HCT116 (cell line): ENCODE results near the gene C4orf51. TPM values are rescaled to one million over a fixed set of nuclear protein-coding genes. Genes with fewer than 3 reads are reported as not detected.

Experiments used
- ATAC-seq: fragments of 200-7000 bp; cut with Tn5 transposase; 2 replicates; pipeline ENCODE4 v1.9.1; 2020; ENCODE audit warnings: mild to moderate bottlenecking, moderate library complexity
- BruUV-seq: library from RNA; stranded (reverse); fragments of 400-500 nt; replicated peaks from 2 replicates; lab custom pipeline; 2021; lab: Mats Ljungman, UMichigan
- CTCF ChIA-PET: fragments of 300-600 bp; sonication (Branson Sonifier 250); formaldehyde crosslinking; loops from one replicate; lab custom pipeline; 2021; ENCODE audit warnings: antibody characterized with exemption; lab: Charles Lee
- POLR2A ChIA-PET: fragments of 300-600, 350-600 bp; sonication (Branson Sonifier 250); formaldehyde crosslinking; loops from one replicate; lab custom pipeline; 2021; ENCODE audit warnings: antibody characterized with exemption; lab: Charles Lee
- RAD21 ChIA-PET, 2 experiments: fragments of 300-600 bp; sonication (Branson Sonifier 250); formaldehyde crosslinking; loops; one replicate each; lab custom pipeline; 2023; ENCODE audit warnings: low total read pairs in 2 of 2; ENCODE audit not compliant: uncharacterized antibody in 2 of 2, unreplicated experiment in 2 of 2, low non-redundant PET in 1 of 2; lab: Charles Lee
- DNase-seq: peaks from one replicate; pipeline ENCODE4 v3.0.0-alpha.2; 2010; ENCODE audit warnings: low read depth, low spot score
- H2AFZ ChIP-seq: fragments of 200-600 bp; shearing (Covaris generic), sonication (generic); 2 replicates; pipeline ENCODE4 v1.6.1; 2017; ENCODE audit warnings: low read depth, mixed run types, mixed read lengths, antibody characterized with exemption, low read length; ENCODE audit not compliant: poor library complexity, severe bottlenecking
- H3K27ac ChIP-seq: 2 replicates; pipeline ENCODE4 v1.5.1; 2012; ENCODE audit warnings: low read depth, low read length
- H3K27me3 ChIP-seq: fragments of 200-600 bp; sonication (generic); 2 replicates; pipeline ENCODE4 v1.6.1; 2016; ENCODE audit warnings: mixed run types, low read length, mixed read lengths; ENCODE audit not compliant: insufficient read depth
- H3K36me3 ChIP-seq, 2 experiments: fragments of 200-500 bp in 1 of 2; fragments of 200-600 bp in 1 of 2; sonication (Bioruptor generic) in 1 of 2; sonication (generic) in 1 of 2; 2 replicates each; pipeline versions ENCODE4 v1.5.1 to v1.6.1; 2014 to 2016; ENCODE audit warnings: low read length in 2 of 2, inconsistent platforms in 1 of 2, mixed read lengths in 1 of 2, mixed run types in 1 of 2; ENCODE audit not compliant: insufficient read depth in 2 of 2, control insufficient read depth in 1 of 2
- H3K4me1 ChIP-seq, 2 experiments: fragments of 200-600 bp in 1 of 2; sonication (generic) in 1 of 2; 2 replicates each; pipeline versions ENCODE4 v1.5.1 to v1.6.1; 2012 to 2017; ENCODE audit warnings: low read length in 2 of 2, inconsistent platforms in 1 of 2, mild to moderate bottlenecking in 1 of 2, mixed read lengths in 1 of 2, mixed run types in 1 of 2, moderate library complexity in 1 of 2; ENCODE audit not compliant: insufficient read depth in 2 of 2, control insufficient read depth in 1 of 2
- H3K4me2 ChIP-seq: fragments of 200-600 bp; sonication (generic); 2 replicates; pipeline ENCODE4 v1.6.1; 2017; ENCODE audit warnings: mixed run types, low read length, mixed read lengths
- H3K4me3 ChIP-seq, 2 experiments: fragments of 200-600 bp in 1 of 2; sonication (generic) in 1 of 2; replicated peaks in 1 of 2; 2 replicates each; pipeline ENCODE4 v1.5.1; 2011 to 2016; ENCODE audit warnings: low read length in 2 of 2, control low read depth in 1 of 2, low read depth in 1 of 2, mild to moderate bottlenecking in 1 of 2, mixed read lengths in 1 of 2, mixed run types in 1 of 2
- H3K79me2 ChIP-seq: fragments of 200-600 bp; sonication (generic); 2 replicates; pipeline ENCODE4 v1.6.1; 2017; ENCODE audit warnings: mild to moderate bottlenecking, mixed run types, low read length, moderate library complexity, mixed read lengths; ENCODE audit not compliant: insufficient read depth
- H3K9ac ChIP-seq: fragments of 200-600 bp; sonication (generic); 2 replicates; pipeline ENCODE4 v1.6.1; 2016; ENCODE audit warnings: low read length, mixed read lengths
- H3K9me2 ChIP-seq: fragments of 200-600 bp; sonication (generic), shearing (Covaris generic); 2 replicates; pipeline ENCODE4 v1.6.1; 2017; ENCODE audit warnings: mixed run types, mild to moderate bottlenecking, moderate library complexity; ENCODE audit not compliant: insufficient read depth
- H3K9me3 ChIP-seq, 2 experiments: fragments of 200-500 bp in 1 of 2; fragments of 200-600 bp in 1 of 2; sonication (Bioruptor generic) in 1 of 2; sonication (generic) in 1 of 2; 2 replicates each; pipeline ENCODE4 v1.6.1; 2014 to 2017; ENCODE audit warnings: low read length in 2 of 2, mixed read lengths in 2 of 2, inconsistent platforms in 1 of 2, low read depth in 1 of 2, mild to moderate bottlenecking in 1 of 2, mixed run types in 1 of 2, moderate library complexity in 1 of 2; ENCODE audit not compliant: control insufficient read depth in 1 of 2, insufficient read depth in 1 of 2
- H4K20me1 ChIP-seq: fragments of 200-600 bp; sonication (generic), shearing (Covaris generic); 2 replicates; pipeline ENCODE4 v1.6.1; 2017; ENCODE audit warnings: mixed run types, mild to moderate bottlenecking, moderate library complexity; ENCODE audit not compliant: insufficient read depth
- CEBPB ChIP-seq: IDR thresholded peaks from 2 replicates; pipeline ENCODE4 v1.6.1; 2012; ENCODE audit warnings: low read depth
- RAD21 ChIP-seq: IDR thresholded peaks from 2 replicates; pipeline ENCODE4 v1.6.1; 2012; ENCODE audit warnings: low read depth, mild to moderate bottlenecking
- SIN3A ChIP-seq: IDR thresholded peaks from 2 replicates; pipeline ENCODE4 v1.6.1; 2012; ENCODE audit warnings: low read depth
- TCF7L2 ChIP-seq: IDR thresholded peaks from 2 replicates; pipeline ENCODE4 v1.7.0; 2011; ENCODE audit warnings: borderline replicate concordance, inconsistent platforms; ENCODE audit not compliant: insufficient read depth, insufficient read length; ENCODE audit errors: extremely low read depth
- ZNF274 ChIP-seq: fragments of 200-500 bp; sonication (Bioruptor generic); IDR thresholded peaks from 2 replicates; pipeline ENCODE4 v1.6.1; 2014; ENCODE audit warnings: mild to moderate bottlenecking, low read depth, low read length, inconsistent platforms
- intact Hi-C: fragments of 100-400 bp; cut with micrococcal nuclease; formaldehyde crosslinking; loops from 2 replicates; pipeline ENCODE4 v1.10.0; 2022
- total RNA-seq: library from RNA; stranded (reverse); gene quantifications from one replicate; pipeline ENCODE4 v1.2.1, GENCODE V29; 2021; ENCODE audit not compliant: unreplicated experiment
- TF ChIP-seq, protein P1 (sequence below): IDR thresholded peaks from 2 replicates; pipeline ENCODE4 v1.6.1; 2012; ENCODE audit warnings: low read depth

Gene C4orf51
- total RNA-seq, 1 experiment from 2014 or later, result not detected

DNA sequence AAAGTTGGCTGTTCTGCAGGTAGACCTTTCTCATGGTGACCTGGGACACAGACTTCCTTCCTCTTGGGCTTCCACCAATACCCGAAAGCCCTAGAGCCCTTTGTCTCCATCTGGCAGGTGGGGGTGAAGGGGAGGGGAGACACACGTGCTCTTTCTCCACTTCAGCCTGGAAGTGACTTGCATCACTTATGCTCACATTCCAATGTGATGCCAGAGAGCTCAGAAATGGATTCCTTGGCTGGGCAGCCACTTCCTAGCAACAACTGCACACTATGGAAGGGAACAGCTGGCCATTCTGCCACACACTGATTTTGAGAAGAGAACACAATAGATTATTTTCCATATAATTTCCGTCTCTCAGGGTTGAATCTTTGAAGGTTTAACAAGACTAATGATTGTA is 36.3 kb downstream of the C4orf51 start:
- CTCF ChIA-PET, result no interaction called here
- H3K36me3 ChIP-seq, result no peaks in the 10 kb centered on the region

More for the DNA sequence above, 36.3 kb downstream of the C4orf51 start:
- H3K27me3 ChIP-seq, result no peaks in the 10 kb centered on the region
- H3K9ac ChIP-seq, result no peak overlapping the region
- no peak overlapping the region for H2AFZ ChIP-seq
- no peaks in the 10 kb centered on the region for H3K9me3 ChIP-seq
- no peak overlapping the region for H3K4me2 ChIP-seq
- H3K27ac ChIP-seq, result no peak overlapping the region
- no peaks in the 10 kb centered on the region for H3K79me2 ChIP-seq
- DNase-seq (no peak), ATAC-seq (no peak)
- no peaks in the 10 kb centered on the region for H4K20me1 ChIP-seq
- no peaks in the 10 kb centered on the region for H3K9me2 ChIP-seq
- RAD21 ChIA-PET, result no interaction called here
- POLR2A ChIA-PET, result no interaction called here
- TF ChIP-seq TCF7L2 (no peak), RAD21 (no peak), CEBPB (no peak), ZNF274 (no peak), SIN3A (no peak)
- TF ChIP-seq, protein P1, sequence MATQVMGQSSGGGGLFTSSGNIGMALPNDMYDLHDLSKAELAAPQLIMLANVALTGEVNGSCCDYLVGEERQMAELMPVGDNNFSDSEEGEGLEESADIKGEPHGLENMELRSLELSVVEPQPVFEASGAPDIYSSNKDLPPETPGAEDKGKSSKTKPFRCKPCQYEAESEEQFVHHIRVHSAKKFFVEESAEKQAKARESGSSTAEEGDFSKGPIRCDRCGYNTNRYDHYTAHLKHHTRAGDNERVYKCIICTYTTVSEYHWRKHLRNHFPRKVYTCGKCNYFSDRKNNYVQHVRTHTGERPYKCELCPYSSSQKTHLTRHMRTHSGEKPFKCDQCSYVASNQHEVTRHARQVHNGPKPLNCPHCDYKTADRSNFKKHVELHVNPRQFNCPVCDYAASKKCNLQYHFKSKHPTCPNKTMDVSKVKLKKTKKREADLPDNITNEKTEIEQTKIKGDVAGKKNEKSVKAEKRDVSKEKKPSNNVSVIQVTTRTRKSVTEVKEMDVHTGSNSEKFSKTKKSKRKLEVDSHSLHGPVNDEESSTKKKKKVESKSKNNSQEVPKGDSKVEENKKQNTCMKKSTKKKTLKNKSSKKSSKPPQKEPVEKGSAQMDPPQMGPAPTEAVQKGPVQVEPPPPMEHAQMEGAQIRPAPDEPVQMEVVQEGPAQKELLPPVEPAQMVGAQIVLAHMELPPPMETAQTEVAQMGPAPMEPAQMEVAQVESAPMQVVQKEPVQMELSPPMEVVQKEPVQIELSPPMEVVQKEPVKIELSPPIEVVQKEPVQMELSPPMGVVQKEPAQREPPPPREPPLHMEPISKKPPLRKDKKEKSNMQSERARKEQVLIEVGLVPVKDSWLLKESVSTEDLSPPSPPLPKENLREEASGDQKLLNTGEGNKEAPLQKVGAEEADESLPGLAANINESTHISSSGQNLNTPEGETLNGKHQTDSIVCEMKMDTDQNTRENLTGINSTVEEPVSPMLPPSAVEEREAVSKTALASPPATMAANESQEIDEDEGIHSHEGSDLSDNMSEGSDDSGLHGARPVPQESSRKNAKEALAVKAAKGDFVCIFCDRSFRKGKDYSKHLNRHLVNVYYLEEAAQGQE, result no peak
- H3K4me3 ChIP-seq, result no peak overlapping the region
- H3K4me1 ChIP-seq, result no peaks in the 10 kb centered on the region
- no TSS peak for BruUV-seq
- intact Hi-C loops, result no loop called here
